GM21515 (cell line): ENCODE results near the gene HECTD4.
"Not testable (repeated sequence)": the region's sequence is repeated elsewhere in the genome, so short reads cannot be mapped to it uniquely, and the experiment has no call there.

Experiments
- ATAC-seq: cut with Tn5 transposase; IDR thresholded peaks from one replicate; pipeline ENCODE4 v1.9.1; 2021; ENCODE audit not compliant: unreplicated experiment

The HECTD4 gene

GRCh38 chr12:112126000-112126438 lies 256.2 kb downstream of the HECTD4 start:
- ATAC-seq = no peak

DNA sequence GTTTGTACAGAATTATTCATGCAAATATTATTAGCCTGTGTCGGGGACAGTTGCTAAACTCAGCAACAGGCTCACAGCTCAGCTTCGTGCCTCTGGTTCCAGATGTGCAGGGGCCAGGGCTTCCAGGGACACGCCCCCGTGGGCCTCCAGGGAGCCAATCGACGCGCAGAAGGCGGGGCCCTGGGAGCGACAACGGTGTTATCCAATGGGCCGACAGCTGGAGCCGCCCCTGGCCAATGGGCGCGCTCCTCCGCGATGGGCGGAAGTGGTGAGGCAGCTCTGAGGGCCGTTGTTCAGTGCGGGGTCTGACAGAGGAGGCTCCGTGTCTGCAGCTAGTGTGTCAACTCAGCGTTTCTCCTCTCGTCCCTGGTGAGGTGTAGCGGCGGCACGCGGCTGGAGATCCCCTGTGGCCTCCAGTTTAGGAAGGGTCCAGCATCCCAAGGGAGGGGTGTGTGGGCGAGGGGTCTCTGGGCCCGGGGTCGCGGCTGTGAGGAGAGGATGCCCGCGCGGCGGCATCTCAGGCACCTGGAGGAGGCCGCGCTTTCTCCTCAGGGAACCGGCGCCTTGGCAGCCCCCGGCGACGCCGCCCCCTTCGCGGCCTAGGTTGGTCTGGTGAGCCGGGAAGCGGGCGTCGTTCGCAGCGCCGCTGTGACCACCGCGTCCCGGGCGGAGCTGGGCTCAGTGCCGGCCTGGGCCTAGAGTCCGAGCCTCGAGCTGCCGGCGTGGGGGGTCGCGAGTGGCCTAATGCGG lies 256.8 kb downstream of the HECTD4 start, which contains the start of gene TRAFD1:
Gene TRAFD1 (plus strand): TSS at position 311 of the 750 bp plus-strand sequence. CDS start 4,963 bp downstream, outside the sequence.
- ATAC-seq = peak; percentile 96

DNA sequence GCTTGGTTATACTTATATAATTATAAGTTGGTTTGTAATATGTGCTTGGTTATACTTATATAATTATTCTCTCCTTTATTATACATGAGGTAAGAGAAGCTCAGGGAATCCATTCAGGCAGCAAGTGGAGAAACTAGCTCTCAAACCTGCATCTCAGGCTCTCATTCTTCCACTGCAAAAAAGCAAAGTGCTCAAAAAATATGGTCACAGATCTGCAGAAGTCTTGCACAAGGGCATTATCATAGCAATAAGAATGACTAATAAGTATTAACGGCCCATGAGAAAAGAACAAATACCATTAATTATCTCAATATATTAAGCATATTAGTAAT lies 257.3 kb downstream of the HECTD4 start:
- no peak for ATAC-seq

DNA sequence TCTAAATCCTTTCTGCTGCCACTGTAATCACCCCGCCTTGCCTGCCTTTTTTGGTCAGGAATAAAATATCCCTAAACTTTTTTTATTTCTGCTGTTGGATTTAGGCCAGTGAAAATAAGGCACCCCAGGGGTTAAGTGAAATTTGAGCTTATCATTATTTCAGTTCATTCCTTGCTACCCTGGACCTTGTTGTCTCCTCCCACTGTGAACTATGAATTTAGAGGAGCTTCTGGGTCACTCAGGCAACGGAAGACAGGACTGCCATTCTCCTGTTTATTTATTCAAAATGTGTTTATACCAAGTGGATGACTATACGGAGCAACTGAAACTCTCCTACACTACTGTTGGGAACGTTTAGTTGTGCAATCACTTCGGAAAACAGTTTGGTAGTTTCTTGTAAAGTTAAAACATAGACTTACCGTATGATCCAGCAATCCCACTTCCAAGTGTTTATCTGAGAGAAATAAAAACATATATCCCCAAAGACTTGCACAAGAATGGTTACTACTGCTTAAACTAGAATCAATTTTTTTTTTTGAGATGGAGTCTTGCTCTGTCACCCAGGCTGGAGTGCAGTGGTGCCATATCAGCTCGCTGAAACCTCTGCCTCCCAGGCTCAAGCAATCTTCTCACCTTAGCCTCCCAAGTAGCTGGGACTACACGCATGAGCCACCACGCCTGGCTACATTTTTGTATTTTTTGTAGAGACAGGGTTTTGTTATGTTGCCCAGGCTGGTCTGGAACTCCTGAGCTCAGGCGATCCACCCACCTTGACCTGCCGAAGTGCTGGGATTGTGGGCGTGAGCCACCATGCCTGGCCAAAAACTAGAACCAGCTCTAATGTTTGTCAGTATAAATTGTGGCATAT lies 259.2 kb downstream of the HECTD4 start:
- ATAC-seq = no peak

DNA sequence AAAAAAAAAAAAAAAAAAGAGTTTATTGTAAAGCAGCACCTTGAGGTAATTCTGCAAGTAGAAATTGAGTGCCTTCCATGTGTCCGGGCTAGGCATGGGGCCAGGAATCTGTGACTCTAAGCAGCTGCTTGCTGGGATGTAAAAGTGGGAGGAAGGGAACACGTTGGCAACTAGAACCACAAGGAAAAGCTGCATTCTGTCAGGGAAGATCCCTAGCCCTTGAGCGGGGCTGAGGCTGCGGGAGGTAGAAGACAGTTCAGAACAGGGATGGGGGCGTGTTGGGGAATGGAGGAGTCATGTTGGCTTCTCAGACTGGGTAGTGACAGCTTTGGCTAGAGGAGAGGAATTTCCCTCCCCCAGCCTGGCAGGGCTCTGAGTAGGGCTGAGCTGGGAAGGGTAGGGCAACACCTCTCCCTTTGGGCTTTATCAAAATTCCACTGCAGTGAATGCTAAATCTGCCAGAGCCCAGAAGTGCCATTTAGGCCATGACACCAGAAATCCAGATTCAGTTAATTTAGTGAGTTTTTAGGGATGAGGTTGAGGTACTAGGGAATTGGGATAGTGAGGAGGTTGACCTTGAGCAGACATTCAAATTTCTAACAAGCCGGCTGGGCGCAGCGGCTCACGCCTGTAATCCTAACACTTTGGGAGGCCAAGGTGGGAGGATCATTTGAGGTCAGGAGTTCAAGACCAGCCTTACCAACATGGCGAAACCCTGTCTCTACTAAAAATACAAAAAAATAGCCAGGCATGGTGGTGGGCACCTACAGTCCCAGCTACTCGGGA lies 260.3 kb downstream of the HECTD4 start:
- ATAC-seq = no peak

- ATAC-seq = no peak
Measured at GRCh38 chr12:112117685-112118084, 264.5 kb downstream of the HECTD4 start.

GRCh38 chr12:112116232-112117060 lies 265.8 kb downstream of the HECTD4 start:
- ATAC-seq = no peak

DNA sequence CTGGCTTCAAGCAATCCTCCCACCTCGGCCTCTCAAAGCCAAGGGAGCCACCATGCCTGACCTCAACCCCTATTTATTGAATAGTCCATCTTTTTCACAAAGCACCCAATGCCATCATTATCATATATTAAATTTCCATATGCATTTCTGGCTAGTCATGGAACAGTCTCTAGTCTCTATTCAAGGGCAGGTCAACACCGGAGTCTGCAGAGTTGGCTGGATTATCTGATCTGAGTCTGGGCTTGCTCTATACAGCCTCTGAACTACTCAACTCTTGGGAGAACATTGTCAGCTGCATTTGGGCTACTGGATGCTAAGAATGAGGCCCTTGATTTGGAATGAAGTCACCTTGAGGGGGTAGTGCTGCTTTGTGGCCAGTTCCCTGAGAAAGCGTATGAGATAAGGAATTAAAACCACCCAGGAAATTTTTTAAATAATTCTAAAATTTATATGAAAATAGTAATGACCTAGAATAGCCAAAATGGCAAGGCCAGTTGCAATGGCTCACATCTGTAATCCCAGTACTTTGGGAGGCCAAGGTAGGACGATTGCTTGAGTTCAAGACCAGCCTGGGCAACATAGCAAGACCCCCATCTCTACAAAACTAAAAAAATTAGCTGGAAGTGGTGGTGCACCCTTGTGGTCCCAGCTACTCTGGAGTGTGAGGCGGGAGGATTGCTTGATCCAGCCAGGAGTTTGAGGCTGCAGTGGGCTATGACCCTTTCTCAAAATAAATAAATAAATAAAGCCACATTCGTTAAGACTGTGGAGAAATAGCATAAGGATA lies 266.8 kb downstream of the HECTD4 start:
- no peak for ATAC-seq

GRCh38 chr12:112112409-112113133 lies 269.7 kb downstream of the HECTD4 start:
- ATAC-seq = no peak

DNA sequence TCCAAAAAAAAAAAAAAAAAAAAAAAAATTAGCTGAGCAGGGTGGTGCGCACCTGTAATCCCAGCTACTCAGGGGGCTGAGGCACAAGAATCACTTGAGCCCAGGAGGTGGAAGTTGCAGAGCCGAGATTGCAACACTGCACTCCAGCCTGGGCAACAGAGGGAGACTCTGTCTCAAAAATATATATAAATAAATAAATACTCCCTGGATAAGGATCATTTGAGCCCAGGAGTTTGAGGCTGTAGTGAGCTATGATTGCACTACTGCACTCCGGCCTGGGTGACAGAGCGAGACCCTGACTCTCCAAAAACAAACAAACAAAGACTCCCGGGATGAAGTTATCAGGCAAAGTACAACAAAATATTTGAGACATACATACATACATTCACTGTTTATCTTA lies 270.3 kb downstream of the HECTD4 start:
- no peak for ATAC-seq

- not testable (repeated sequence) for ATAC-seq
Measured at GRCh38 chr12:112110787-112111662, 271.2 kb downstream of the HECTD4 start.
